ENCODE results near the gene ANKRD44.
A peak's percentile ranks its signal among the peaks of the same experiment; 100 is the strongest.

GRCh38 chr2:197113275-197113711 is 197.3 kb downstream of the ANKRD44 start:
- TF ChIP-seq CTCF (IDR thresholded peaks at IDR 0.05) (peak; percentile 74), ZFX (IDR thresholded peaks at IDR 0.05; ENCODE audit: borderline replicate concordance) (no peak)

Data from 22Rv1 (cell line).